GM21381 (cell line): ENCODE results near the gene PIK3CB.
"Not testable (repeated sequence)": the region's sequence is repeated elsewhere in the genome, so short reads cannot be mapped to it uniquely, and the experiment has no call there.

Experiments
- ATAC-seq: cut with Tn5 transposase; IDR thresholded peaks from one replicate; pipeline ENCODE4 v1.9.1; 2021; ENCODE audit warnings: mild to moderate bottlenecking, moderate library complexity; ENCODE audit not compliant: unreplicated experiment

Gene PIK3CB

DNA sequence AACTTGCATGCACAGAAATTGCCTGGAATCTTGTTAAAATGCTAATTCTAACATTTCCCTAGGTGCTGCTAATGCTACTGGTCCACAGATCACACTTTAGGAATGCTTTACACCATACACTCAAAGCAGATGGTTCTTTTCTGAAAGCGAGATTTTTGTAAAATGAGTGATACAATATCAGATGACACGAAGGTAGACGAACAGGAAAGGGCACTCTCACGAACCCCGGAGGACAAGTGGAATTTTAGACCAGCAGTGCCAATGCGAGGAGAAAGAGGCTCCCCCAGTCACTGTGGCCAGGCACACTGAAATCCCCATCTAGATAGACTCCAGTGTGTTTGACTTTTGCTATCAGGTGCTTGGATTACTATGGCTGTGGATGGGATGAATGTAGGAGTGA is 205.2 kb downstream of the PIK3CB start:
- ATAC-seq: no peak

DNA sequence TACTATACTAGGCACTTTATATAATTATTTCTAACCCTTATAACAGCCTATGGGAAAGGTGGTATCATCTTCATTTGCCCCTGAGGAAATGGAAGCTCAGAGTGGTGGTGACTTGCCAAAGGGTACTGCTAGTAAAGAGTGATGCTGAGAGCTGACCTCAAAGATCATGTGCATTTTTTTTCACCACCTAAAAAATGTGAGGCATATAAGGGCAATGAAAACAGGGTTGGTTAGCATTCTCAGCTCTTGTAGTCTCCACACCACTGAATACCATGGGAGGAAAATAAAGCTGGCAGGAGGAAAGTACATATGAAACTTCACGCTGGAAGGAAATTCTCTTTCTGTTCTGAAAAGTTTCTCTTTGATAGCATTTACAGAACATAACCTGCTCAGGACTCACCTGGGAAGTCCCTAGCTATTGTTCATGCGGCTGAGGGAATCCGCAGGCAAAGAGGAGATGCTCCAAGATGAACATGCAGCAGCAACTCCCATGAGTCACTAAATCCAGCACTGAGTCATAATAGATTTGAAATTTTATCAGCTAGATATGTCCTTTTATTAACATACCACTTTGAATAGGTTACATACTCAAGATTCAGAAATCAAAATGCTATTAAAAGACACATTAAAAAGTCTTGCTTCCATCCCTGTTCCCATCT is 208.9 kb downstream of the PIK3CB start:
- ATAC-seq: no peak

DNA sequence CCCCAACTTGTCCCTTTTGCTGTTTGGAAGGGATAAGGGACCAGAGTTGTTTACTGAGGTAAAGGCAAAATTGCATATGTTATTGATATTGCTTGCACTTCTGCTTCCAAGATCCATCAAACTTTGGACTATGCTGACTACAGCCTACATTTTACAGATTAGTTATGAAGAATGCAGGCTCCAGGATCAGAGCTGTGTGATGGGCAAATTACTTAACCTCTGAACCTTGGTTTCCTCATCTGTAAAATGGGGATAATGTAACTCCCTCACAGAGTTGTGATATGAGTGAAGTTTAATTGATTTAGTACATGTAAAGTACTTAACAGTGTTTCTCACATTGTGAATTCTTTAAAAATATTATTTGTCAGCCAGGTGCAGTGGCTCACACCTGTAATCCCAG is 210.2 kb downstream of the PIK3CB start:
- ATAC-seq: no peak

DNA sequence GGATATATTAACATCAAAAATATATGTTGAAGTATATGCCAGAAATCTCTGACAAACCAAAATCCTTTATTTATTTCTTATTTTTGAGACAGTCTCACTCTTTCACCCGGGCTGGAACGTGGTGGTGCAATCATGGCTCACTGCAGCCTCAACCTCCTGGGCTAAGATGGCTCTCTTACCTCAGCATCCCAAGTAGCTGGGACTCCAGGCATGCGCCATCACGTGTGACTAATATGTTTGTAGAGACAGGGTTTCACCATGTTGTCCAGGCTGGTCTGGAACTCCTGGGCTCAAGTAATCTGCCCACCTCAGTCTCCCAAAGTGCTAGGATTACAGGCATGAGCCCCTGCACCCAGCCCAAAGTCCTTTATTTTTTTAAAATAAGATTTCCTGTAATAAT is 214.3 kb downstream of the PIK3CB start:
- ATAC-seq: no peak

DNA sequence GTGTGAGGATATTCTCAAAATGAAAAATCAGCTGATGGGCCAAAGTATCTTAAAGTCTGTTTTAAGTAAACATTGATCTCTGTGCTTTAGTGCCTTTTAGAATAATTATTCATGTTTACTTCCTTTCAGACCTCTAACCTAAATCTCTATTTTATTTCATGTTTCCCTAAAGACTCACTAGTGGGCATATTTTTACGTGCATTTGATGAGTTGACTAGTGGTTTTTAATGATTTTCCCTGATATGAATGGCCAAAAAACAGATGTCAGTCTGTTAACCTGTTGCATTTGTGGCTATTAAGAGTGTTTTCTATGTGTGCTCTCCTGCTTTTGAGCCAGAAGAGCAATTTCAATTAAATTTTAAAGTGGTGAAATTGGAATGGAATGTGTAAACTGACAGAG is 219.3 kb downstream of the PIK3CB start:
- ATAC-seq: no peak

DNA sequence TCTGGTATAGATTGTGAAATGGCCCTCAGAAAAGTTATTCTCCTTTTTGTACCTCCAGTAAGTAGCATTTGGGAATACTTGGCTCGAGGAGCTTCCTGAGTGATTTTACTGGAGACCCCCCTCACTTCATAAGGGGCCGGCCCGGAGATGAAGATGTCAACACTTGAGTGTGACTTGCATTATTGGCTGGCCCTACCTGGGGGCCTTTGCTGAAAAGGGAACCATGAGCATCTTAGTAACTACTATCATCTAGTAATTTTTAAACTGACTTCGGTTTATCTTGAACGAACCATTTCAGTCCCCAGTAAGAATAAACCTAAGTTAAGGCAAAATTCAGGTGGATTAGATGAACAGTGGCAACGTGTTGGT is 224.8 kb downstream of the PIK3CB start:
- ATAC-seq: no peak

DNA sequence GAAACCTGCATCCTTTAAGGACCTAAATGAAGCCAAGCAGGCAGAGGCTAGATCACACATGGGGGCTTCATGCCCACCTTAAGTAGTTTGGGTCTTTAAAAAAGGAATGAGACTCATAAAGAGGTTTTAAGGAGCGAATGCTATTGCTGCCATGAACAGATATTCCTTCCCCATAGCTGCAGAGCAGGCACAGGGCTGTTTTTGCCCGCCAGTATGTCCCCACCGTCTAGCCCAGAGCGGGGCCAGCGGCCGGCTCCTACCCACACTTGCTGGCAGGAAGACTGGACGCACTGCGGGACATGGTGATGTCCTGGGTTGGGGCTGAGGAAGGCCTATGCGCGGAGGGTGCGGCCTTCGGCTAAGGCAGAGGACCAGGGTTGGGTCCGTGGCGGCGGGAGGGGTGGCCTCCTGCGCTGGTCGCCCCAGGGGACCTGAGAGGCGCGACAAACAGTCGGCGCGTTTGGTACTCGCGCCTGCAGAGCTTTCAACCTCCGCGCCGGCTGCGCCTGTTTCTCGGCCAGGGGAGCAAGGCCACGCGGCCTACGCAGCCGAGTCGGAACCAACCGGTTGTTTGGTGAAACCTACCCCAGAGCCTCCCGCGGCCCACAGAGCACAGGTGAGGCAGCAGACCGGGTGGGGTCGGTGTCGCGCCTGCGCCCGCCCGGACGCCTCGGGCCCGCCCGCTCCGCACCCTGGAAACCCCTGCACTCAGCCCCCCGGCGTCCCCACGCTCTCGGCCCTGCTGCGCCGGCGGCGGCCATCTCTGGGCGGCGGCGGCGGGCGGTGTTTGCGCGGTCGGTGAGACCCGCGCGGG is 226.2 kb downstream of the PIK3CB start, which contains the start of gene FAIM:
Gene FAIM, plus strand, starts transcription at position 450 of the 814 bp plus-strand sequence. CDS start 10,956 bp downstream, outside the sequence.
- ATAC-seq: peak; percentile 62

DNA sequence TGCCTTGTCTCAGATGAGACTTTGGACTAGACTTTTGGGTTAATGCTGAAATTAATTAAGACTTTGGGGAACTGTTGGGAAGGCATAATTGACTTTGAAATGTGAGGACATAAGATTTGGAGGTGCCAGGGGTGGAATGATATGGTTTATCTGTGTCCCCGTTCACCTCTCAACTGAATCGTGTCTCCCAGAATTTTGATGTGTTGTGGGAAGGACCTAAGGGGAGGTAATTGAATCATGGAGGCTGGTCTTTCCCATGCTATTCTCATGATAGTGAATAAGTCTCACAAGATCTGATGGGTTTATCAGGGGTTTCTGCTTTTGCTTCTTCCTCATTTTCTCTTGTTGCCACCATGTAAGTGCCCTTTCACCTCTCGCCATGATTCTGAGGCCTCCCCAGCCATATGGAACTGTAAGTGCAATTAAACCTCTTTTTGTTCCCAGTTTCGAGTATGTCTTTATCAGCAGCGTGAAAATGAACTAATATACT is 230.6 kb downstream of the PIK3CB start:
- ATAC-seq: not testable (repeated sequence)
